ENCODE data around the gene NPM1. TPM values are rescaled to one million over a fixed set of nuclear protein-coding genes. Genes with fewer than 3 reads are reported as not detected.

NPM1 gene
- total RNA-seq, 2 donors from 2014 or later: 310 to 501 TPM

DNA sequence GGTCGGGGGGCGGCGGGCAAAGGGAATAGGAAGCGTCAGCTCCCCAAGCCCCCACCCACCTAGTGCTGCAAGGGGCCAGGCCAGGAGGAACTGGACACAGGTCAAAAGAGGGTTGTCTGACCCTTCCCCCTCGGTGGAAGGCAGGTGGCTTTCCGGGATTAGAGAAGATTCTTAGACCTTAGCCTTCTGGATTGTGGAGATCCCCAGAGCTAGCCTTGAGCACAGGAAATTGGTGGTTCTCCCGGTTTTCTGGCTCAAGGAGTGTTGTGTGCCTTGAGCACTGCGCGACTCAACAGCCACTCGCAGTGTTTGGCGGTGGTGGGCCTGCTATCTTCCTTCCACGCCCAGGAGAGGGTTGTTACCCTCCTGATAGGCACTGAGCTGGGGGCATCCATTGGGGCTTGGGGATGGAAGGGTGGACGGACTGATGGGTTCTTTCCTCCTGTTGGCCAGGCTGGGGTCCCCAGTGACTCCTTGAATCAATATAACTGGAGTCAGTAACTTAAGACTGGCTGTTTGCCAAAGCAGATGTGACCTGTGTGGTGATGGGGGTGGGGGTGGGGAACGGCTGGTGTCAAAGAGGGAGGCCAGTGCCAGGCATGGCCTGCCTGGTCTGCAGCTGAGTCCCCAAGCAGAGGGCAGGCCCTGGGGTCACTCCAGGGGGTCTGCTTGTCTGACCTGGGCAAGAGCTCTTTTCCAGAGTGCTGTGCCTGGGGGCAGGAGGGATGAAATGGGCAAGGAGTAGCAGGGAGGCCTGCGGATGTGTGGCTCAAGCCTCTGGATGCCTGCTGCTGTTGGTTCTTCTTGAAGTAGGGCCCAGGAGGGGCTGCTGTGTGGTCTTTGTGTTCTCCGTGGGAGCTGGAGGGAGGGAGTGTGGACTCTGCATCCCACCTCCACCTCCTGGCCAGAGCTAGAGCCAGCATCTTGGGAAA lies 33.9 kb downstream of the NPM1 start:
- DNase-seq (no peak), ATAC-seq (no peak)
- intact Hi-C loops (cut with DNase I): loop anchor here (10.0 kb wide), 2 partner anchors 473 to 633 kb away; no protein-coding TSS in a partner anchor

DNA sequence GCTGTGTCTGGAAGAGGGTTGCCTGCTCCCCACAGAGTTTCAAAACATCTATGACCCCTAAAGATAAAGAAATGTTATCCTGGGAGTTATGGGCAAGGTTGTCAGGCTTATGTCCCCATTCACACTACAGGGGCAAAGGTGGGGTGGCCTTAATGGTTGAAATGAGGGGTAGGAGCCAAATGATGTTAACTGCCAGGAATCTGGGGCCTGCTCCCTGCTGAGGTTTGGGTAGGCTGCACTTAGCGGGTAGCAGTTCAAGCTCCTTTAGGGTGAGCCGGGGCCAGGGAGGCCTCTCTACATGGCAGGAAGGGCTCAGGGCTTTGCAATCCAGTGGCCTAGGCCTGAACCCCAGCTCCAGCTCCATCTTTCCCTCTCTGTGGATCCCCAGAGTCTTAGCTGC lies 34.8 kb downstream of the NPM1 start:
- H3K27me3 ChIP-seq: peaks cover 0 to 6% of the 10 kb centered on the region in 2 donors
- intact Hi-C loops (cut with DNase I): loop anchor here (10.0 kb wide), 2 partner anchors 472 to 632 kb away; no protein-coding TSS in a partner anchor
- no peaks in the 10 kb centered on the region for H3K9me3 ChIP-seq
- no peak for ATAC-seq
- H3K27ac ChIP-seq: no peak overlapping the region
- no peak for DNase-seq
- H3K4me1 ChIP-seq: peaks cover 28% of the 10 kb centered on the region
- WGBS, 2 donors: 90 to 100% methylated on average over 2 of the region's 2 CpGs
- H3K36me3 ChIP-seq (replicated peaks in 1 of 2; ENCODE audit: insufficient read depth in 1 of 2, low read depth in 2 of 2): no peaks in the 10 kb centered on the region
- TF ChIP-seq POLR2A (IDR thresholded peaks at IDR 0.05): no peak
- TF ChIP-seq, protein P1, sequence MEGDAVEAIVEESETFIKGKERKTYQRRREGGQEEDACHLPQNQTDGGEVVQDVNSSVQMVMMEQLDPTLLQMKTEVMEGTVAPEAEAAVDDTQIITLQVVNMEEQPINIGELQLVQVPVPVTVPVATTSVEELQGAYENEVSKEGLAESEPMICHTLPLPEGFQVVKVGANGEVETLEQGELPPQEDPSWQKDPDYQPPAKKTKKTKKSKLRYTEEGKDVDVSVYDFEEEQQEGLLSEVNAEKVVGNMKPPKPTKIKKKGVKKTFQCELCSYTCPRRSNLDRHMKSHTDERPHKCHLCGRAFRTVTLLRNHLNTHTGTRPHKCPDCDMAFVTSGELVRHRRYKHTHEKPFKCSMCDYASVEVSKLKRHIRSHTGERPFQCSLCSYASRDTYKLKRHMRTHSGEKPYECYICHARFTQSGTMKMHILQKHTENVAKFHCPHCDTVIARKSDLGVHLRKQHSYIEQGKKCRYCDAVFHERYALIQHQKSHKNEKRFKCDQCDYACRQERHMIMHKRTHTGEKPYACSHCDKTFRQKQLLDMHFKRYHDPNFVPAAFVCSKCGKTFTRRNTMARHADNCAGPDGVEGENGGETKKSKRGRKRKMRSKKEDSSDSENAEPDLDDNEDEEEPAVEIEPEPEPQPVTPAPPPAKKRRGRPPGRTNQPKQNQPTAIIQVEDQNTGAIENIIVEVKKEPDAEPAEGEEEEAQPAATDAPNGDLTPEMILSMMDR (IDR thresholded peaks at IDR 0.05): no peak
- no peak overlapping the region for H3K4me3 ChIP-seq

More for the DNA sequence above, 33.9 kb downstream of the NPM1 start:
- H3K27me3 ChIP-seq: peaks cover 0 to 6% of the 10 kb centered on the region in 2 donors
- H3K27ac ChIP-seq: no peak overlapping the region
- TF ChIP-seq, protein P1 (IDR thresholded peaks at IDR 0.05): no peak
- TF ChIP-seq POLR2A (IDR thresholded peaks at IDR 0.05): no peak
- no peaks in the 10 kb centered on the region for H3K9me3 ChIP-seq
- peaks cover 28% of the 10 kb centered on the region for H3K4me1 ChIP-seq
- no peaks in the 10 kb centered on the region for H3K36me3 ChIP-seq (replicated peaks in 1 of 2; ENCODE audit: insufficient read depth in 1 of 2, low read depth in 2 of 2)
- WGBS, 2 donors: 56% methylated on average over 11 to 16 of the region's 16 CpGs
- H3K4me3 ChIP-seq: no peak overlapping the region

DNA sequence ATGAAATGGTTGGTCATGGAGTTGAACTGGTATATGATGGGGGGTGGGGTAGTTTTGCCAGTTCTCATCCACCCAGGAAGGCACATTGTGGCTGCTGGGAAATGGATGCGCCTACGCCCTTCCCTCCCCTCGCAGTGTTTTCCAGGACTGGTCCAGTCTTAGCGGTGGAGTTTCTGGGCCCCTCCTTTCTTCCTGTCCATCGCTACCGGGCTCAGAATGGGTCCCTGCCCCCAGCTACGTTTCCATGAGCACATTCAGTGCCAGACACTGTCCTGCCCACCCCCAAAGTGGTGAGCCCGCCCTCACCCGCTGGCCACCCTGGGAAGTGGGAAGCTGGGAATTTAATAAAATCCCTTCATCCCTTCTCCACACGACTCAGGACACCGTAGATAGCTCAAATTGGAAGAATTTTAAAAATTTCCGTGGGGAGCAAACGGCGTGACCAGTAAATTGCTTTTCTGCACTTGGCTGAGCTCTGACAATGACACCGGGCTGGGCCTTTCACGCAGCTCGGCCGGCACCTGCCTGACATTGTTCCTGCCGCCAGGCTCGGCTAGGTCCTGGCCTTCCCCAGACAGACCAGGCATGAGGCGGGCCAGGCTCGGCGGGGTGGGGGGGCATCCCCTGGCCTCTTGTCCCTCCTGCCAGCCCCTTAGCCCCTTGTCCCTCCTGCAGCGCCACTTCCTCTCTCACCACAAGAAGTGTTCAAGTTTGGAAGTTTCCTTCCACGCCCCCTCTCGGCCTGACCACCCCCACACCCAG lies 35.4 kb downstream of the NPM1 start:
- no peak overlapping the region for H3K27ac ChIP-seq
- no peaks in the 10 kb centered on the region for H3K36me3 ChIP-seq (replicated peaks in 1 of 2; ENCODE audit: insufficient read depth in 1 of 2, low read depth in 2 of 2)
- ATAC-seq (no peak), DNase-seq (no peak)
- H3K9me3 ChIP-seq: no peaks in the 10 kb centered on the region
- H3K4me3 ChIP-seq: no peak overlapping the region
- H3K4me1 ChIP-seq: peaks cover 28% of the 10 kb centered on the region
- intact Hi-C loops (cut with DNase I): loop anchor here (10.0 kb wide), 2 partner anchors 472 to 632 kb away; no protein-coding TSS in a partner anchor
- 90 to 93% methylated on average over 14 to 25 of the region's 26 CpGs for WGBS, 2 donors
- no peak for TF ChIP-seq POLR2A (IDR thresholded peaks at IDR 0.05)
- TF ChIP-seq, protein P1 (IDR thresholded peaks at IDR 0.05): no peak
- H3K27me3 ChIP-seq: peaks cover 0 to 6% of the 10 kb centered on the region in 2 donors

DNA sequence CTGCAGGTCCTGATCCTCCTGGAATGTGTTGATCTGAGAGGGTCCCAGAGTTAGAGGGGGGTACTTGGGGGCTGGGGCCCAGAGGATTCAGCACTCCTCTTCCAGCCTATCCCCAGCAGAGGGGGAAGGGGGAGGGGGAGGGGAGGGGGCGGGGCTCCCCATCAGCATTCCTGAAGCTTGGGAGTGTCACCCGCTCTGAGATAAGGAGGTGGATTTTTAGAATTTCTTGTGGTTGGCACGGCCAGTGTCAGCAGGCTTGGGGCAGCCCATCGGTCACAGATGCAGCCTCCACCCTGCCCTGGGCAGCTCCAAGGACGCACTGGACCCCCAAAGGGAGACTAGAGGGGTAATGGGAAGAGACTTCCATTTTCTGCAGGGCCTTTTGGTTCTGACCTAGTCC lies 37.1 kb downstream of the NPM1 start:
- TF ChIP-seq, protein P1 (IDR thresholded peaks at IDR 0.05): no peak
- no peak for TF ChIP-seq POLR2A (IDR thresholded peaks at IDR 0.05)
- intact Hi-C loops (cut with DNase I): loop anchor here (10.0 kb wide), 2 partner anchors 470 to 630 kb away; no protein-coding TSS in a partner anchor
- DNase-seq: no peak

More for the DNA sequence above, 37.1 kb downstream of the NPM1 start:
- 70 to 82% methylated on average over 3 to 4 of the region's 5 CpGs for WGBS, 2 donors
- no peak overlapping the region for H3K4me3 ChIP-seq
- peaks cover 0 to 6% of the 10 kb centered on the region in 2 donors for H3K27me3 ChIP-seq
- peaks cover 14% of the 10 kb centered on the region for H3K4me1 ChIP-seq
- H3K9me3 ChIP-seq: no peaks in the 10 kb centered on the region
- H3K36me3 ChIP-seq (replicated peaks in 1 of 2; ENCODE audit: insufficient read depth in 1 of 2, low read depth in 2 of 2): no peaks in the 10 kb centered on the region
- no peak overlapping the region for H3K27ac ChIP-seq
- ATAC-seq: no peak
